MCF 10A (cell line): ENCODE measurements around the gene SLC26A11. TPM values are rescaled to one million over a fixed set of nuclear protein-coding genes. Genes with fewer than 3 reads are reported as not detected.

Experiments used
- BruUV-seq: library from RNA; stranded (reverse); fragments of 400-500 nt; replicated peaks from 2 replicates; lab custom pipeline; 2021; lab: Mats Ljungman, UMichigan
- CTCF ChIA-PET: fragments of 300-600 bp; sonication (Branson Sonifier 250); formaldehyde crosslinking; extraction: SDS; loops from one replicate; lab custom pipeline; 2021; ENCODE audit warnings: antibody characterized with exemption, inconsistent platforms; lab: Yijun Ruan, JAX
- POLR2A ChIA-PET: fragments of 300-600, 350-650 bp; sonication (Branson Sonifier 250); formaldehyde crosslinking; extraction: SDS; loops from one replicate; lab custom pipeline; 2020; ENCODE audit warnings: antibody characterized with exemption, inconsistent platforms; lab: Yijun Ruan, JAX
- DNase-seq: peaks from one replicate; pipeline ENCODE4 v3.0.0-alpha.2; 2018; ENCODE audit not compliant: unreplicated experiment
- H3K27ac Mint-ChIP-seq: one replicate; pipeline ENCODE4 v1.8.0; 2022; ENCODE audit warnings: mild to moderate bottlenecking, low read depth, mixed read lengths; ENCODE audit not compliant: unreplicated experiment
- H3K27me3 Mint-ChIP-seq: one replicate; pipeline ENCODE4 v1.8.0; 2022; ENCODE audit warnings: mixed read lengths; ENCODE audit not compliant: insufficient read depth, unreplicated experiment
- H3K36me3 Mint-ChIP-seq: one replicate; pipeline ENCODE4 v1.8.0; 2022; ENCODE audit warnings: mild to moderate bottlenecking, moderate library complexity, mixed read lengths; ENCODE audit not compliant: insufficient read depth, unreplicated experiment
- H3K4me1 Mint-ChIP-seq: one replicate; pipeline ENCODE4 v1.8.0; 2022; ENCODE audit warnings: mixed read lengths; ENCODE audit not compliant: insufficient read depth, unreplicated experiment
- H3K4me3 Mint-ChIP-seq: one replicate; pipeline ENCODE4 v1.8.0; 2022; ENCODE audit warnings: mild to moderate bottlenecking, moderate library complexity, mixed read lengths; ENCODE audit not compliant: unreplicated experiment
- H3K9me3 Mint-ChIP-seq: one replicate; pipeline ENCODE4 v1.8.0; 2022; ENCODE audit warnings: mixed read lengths; ENCODE audit not compliant: unreplicated experiment
- CTCF ChIP-seq: fragments of 200-600 bp; IDR thresholded peaks from one replicate; pipeline ENCODE4 v1.8.0; 2022; ENCODE audit warnings: antibody characterized with exemption, mild to moderate bottlenecking; ENCODE audit not compliant: unreplicated experiment
- intact Hi-C: fragments of 100-400 bp; cut with micrococcal nuclease; formaldehyde crosslinking; loops from 2 replicates; pipeline ENCODE4 v1.14.1; 2022
- total RNA-seq: library from RNA; stranded (reverse); gene quantifications from 2 replicates; pipeline ENCODE4 v1.2.3, GENCODE V29; 2022

Gene SLC26A11
- total RNA-seq, 1 experiment from 2014 or later, result 11.7 TPM

GRCh38 chr17:80245566-80246265 is 25.5 kb downstream of the SLC26A11 start:
- intact Hi-C loops, result no loop called here
- no peaks in the 10 kb centered on the region for H3K9me3 Mint-ChIP-seq
- no peaks in the 10 kb centered on the region for H3K4me1 Mint-ChIP-seq
- DNase-seq, result no peak
- POLR2A ChIA-PET, result no interaction called here
- H3K36me3 Mint-ChIP-seq, result peaks cover 17% of the 10 kb centered on the region
- TF ChIP-seq CTCF, result no peak
- H3K27ac Mint-ChIP-seq, result no peak overlapping the region
- H3K4me3 Mint-ChIP-seq, result no peak overlapping the region
- no peaks in the 10 kb centered on the region for H3K27me3 Mint-ChIP-seq
- no TSS peak for BruUV-seq
- CTCF ChIA-PET, result interaction anchor here (0.6 kb wide), 1 partner anchor 17 kb away, joined by 3 read pairs; no protein-coding TSS in a partner anchor

GRCh38 chr17:80246266-80246681 is 26.0 kb downstream of the SLC26A11 start:
- Mint-ChIP-seq H3K4me3 (no peak overlapping the region), H3K36me3 (peaks cover 15% of the 10 kb centered on the region), H3K4me1 (no peaks in the 10 kb centered on the region), H3K27me3 (no peaks in the 10 kb centered on the region), H3K27ac (no peak overlapping the region), H3K9me3 (no peaks in the 10 kb centered on the region)
- no peak for TF ChIP-seq CTCF
- no TSS peak for BruUV-seq
- DNase-seq, result no peak
- POLR2A ChIA-PET, result no interaction called here
- CTCF ChIA-PET, result no interaction called here
- intact Hi-C loops, result no loop called here

- ChIA-PET CTCF (no interaction called here), POLR2A (no interaction called here)
- DNase-seq, result no peak
- no peaks in the 10 kb centered on the region for H3K27me3 Mint-ChIP-seq
- H3K4me3 Mint-ChIP-seq, result no peak overlapping the region
- H3K4me1 Mint-ChIP-seq, result no peaks in the 10 kb centered on the region
- H3K9me3 Mint-ChIP-seq, result no peaks in the 10 kb centered on the region
- no TSS peak for BruUV-seq
- H3K36me3 Mint-ChIP-seq, result peaks cover 11% of the 10 kb centered on the region
- TF ChIP-seq CTCF, result no peak
- intact Hi-C loops, result no loop called here
- no peak overlapping the region for H3K27ac Mint-ChIP-seq
Measured at GRCh38 chr17:80246726-80247125, 26.5 kb downstream of the SLC26A11 start.

- peaks cover 1% of the 10 kb centered on the region for H3K4me1 Mint-ChIP-seq
- CTCF ChIA-PET, result no interaction called here
- POLR2A ChIA-PET, result no interaction called here
- H3K9me3 Mint-ChIP-seq, result no peaks in the 10 kb centered on the region
- intact Hi-C loops, result no loop called here
- H3K36me3 Mint-ChIP-seq, result peaks cover 9% of the 10 kb centered on the region
- H3K27me3 Mint-ChIP-seq, result no peaks in the 10 kb centered on the region
- no peak overlapping the region for H3K27ac Mint-ChIP-seq
- BruUV-seq, result no TSS peak
- TF ChIP-seq CTCF, result no peak
- no peak for DNase-seq
- no peak overlapping the region for H3K4me3 Mint-ChIP-seq
Measured at GRCh38 chr17:80247561-80247960, 27.3 kb downstream of the SLC26A11 start.
